Peyer's patch (tissue), 4 donors: ENCODE measurements around the gene LIPT2. TPM values are rescaled to one million over a fixed set of nuclear protein-coding genes. Genes with fewer than 3 reads are reported as not detected.

Source experiments
- DNase-seq, 3 donors: peaks; one replicate each; pipeline ENCODE4 v3.0.0-alpha.2; 2017 to 2019
- H3K27ac ChIP-seq, 4 donors: fragments of 200-600 bp; sonication (generic); one replicate each; pipeline ENCODE4 v1.5.1; 2016 to 2019
- H3K27me3 ChIP-seq, 2 donors: fragments of 200-600 bp; sonication (generic); one replicate each; pipeline ENCODE4 v1.5.1; 2019
- H3K36me3 ChIP-seq, 3 donors: fragments of 200-600 bp; sonication (generic); one replicate each; pipeline ENCODE4 v1.5.1; 2016 to 2019
- H3K4me1 ChIP-seq, 4 donors: fragments of 200-600 bp; sonication (generic); one replicate each; pipeline ENCODE4 v1.5.1; 2016 to 2019
- H3K4me3 ChIP-seq, 4 donors: fragments of 200-600 bp; sonication (generic); 1 replicate in 3 of 4; 2 replicates in 1 of 4; pipeline ENCODE4 v1.5.1; 2016 to 2019; ENCODE audit warnings: mild to moderate bottlenecking in 1 of 4
- H3K9me3 ChIP-seq, 4 donors: fragments of 200-600 bp; sonication (generic); one replicate each; pipeline ENCODE4 v1.5.1; 2016 to 2019; ENCODE audit warnings: mild to moderate bottlenecking in 1 of 4
- POLR2A ChIP-seq, 2 donors: fragments of 450-650 bp; IDR thresholded peaks; one replicate each; pipeline ENCODE4 v1.5.1; 2017; ENCODE audit warnings: antibody characterized with exemption in 2 of 2, mild to moderate bottlenecking in 2 of 2, moderate library complexity in 2 of 2
- total RNA-seq, 4 donors: library from RNA; depleted of rRNA; stranded (reverse); fragments of >200 nt; gene quantifications; one replicate each; pipeline ENCODE4 v1.1.0, GENCODE V29; 2016
- TF ChIP-seq, protein P1 (sequence below), 6 experiments: fragments of 450-650 bp in 4 of 6; fragments of 200-600 bp in 2 of 6; sonication (generic) in 1 of 6; IDR thresholded peaks; one replicate each; pipeline ENCODE4 v1.5.1; 2017 to 2019; ENCODE audit warnings: antibody characterized with exemption in 6 of 6, mild to moderate bottlenecking in 3 of 6, moderate library complexity in 1 of 6

The LIPT2 gene
- total RNA-seq, 4 donors from 2014 or later = 7.5 to 9.6 (median 7.9) TPM; not detected in 1

DNA sequence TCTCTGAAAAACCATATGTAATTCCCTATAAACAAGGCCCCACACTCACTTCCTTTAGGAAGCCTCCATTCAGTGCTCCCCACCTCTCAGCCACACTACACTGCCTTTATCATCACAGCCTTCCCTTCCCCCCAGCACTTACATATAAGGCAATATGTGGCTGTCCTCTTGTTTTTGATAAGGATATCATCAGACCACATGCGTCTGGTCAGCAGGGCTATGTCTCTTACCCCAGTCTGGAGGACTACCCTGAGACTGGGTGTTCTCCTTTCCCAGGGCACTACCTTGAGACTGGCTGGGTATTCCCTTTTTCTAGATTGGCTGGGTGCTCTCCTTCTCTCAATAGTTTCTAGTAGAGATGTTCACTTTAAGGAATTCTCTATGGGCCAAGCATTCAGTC lies 33.9 kb downstream of the LIPT2 start:
- peak overlapping the region in 1 of 4 donors; percentile 17 for H3K27ac ChIP-seq
- peaks cover 0 to 15% (median 0%) of the 10 kb centered on the region in 4 donors for H3K4me1 ChIP-seq
- no peak for DNase-seq
- TF ChIP-seq POLR2A (IDR thresholded peaks at IDR 0.05) = no peak
- TF ChIP-seq, protein P1, sequence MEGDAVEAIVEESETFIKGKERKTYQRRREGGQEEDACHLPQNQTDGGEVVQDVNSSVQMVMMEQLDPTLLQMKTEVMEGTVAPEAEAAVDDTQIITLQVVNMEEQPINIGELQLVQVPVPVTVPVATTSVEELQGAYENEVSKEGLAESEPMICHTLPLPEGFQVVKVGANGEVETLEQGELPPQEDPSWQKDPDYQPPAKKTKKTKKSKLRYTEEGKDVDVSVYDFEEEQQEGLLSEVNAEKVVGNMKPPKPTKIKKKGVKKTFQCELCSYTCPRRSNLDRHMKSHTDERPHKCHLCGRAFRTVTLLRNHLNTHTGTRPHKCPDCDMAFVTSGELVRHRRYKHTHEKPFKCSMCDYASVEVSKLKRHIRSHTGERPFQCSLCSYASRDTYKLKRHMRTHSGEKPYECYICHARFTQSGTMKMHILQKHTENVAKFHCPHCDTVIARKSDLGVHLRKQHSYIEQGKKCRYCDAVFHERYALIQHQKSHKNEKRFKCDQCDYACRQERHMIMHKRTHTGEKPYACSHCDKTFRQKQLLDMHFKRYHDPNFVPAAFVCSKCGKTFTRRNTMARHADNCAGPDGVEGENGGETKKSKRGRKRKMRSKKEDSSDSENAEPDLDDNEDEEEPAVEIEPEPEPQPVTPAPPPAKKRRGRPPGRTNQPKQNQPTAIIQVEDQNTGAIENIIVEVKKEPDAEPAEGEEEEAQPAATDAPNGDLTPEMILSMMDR (IDR thresholded peaks at IDR 0.05) = no peak
- no peaks in the 10 kb centered on the region for H3K27me3 ChIP-seq
- H3K36me3 ChIP-seq = peaks cover 0 to 27% (median 0%) of the 10 kb centered on the region in 3 donors
- H3K9me3 ChIP-seq = no peaks in the 10 kb centered on the region
- no peak overlapping the region for H3K4me3 ChIP-seq

DNA sequence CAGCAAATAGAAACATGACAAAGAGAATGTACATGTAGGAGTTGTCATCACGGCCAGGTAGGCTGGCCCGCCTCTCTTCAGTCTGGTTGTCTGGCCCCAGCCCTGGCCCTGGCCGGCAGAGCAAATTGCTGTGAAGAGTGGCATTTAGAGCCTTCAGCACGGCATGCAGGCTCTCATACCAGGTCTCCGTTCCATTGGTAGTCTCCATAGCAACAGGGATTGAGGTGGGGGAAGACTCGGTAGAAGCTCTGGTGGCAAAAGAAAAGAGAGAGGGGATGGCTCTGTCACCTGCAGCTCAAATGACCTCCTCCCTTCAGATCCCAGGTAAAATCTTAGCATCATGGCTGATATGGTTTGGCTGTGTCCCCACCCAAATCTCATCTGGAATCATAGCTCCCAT lies 36.2 kb downstream of the LIPT2 start:
- TF ChIP-seq POLR2A (IDR thresholded peaks at IDR 0.05) = no peak
- TF ChIP-seq, protein P1 (IDR thresholded peaks at IDR 0.05) = no peak

DNA sequence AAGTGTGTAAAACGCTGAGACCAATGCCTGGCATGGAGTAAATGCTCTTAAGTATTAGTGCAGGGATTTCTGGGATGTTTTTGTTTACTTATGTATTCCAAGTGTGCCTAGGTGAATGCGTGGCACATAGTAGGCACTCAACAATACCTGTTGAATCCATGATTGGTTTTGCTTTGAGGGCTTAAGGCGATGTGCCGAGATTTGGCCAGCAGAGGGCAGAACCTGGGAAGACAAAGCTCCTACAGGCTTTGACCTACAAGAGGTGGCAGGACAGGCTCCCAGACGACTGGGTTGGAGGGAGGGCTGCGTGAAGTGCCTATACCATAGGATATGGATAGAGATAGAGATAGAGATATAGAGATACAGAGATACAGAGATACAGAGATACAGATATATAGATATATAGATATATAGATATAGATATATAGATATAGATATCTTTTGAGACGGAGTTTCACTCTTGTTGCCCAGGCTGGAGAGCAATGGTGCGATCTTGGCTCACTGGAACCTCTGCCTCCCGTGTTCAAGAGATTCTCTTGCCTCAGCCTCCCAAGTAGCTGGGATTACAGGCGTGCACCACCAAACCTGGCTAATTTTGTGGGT lies 40.0 kb downstream of the LIPT2 start:
- no peaks in the 10 kb centered on the region for H3K4me1 ChIP-seq
- peak; percentile 44 to 86 (median 80) for DNase-seq
- TF ChIP-seq, protein P1 (IDR thresholded peaks at IDR 0.05) = peak; percentile 14 to 86 (median 78)
- no peak for TF ChIP-seq POLR2A (IDR thresholded peaks at IDR 0.05)
- H3K27me3 ChIP-seq = no peaks in the 10 kb centered on the region
- H3K36me3 ChIP-seq = peaks cover 0 to 19% (median 0%) of the 10 kb centered on the region in 3 donors
- no peak overlapping the region for H3K4me3 ChIP-seq
- no peak overlapping the region for H3K27ac ChIP-seq
- H3K9me3 ChIP-seq = no peaks in the 10 kb centered on the region

More for the DNA sequence above, 36.2 kb downstream of the LIPT2 start:
- H3K4me1 ChIP-seq = peaks cover 0 to 4% (median 0%) of the 10 kb centered on the region in 4 donors
- no peak for DNase-seq
- no peaks in the 10 kb centered on the region for H3K9me3 ChIP-seq
- H3K27me3 ChIP-seq = no peaks in the 10 kb centered on the region
- H3K27ac ChIP-seq = no peak overlapping the region
- H3K36me3 ChIP-seq = peaks cover 0 to 27% (median 0%) of the 10 kb centered on the region in 3 donors
- H3K4me3 ChIP-seq = no peak overlapping the region

DNA sequence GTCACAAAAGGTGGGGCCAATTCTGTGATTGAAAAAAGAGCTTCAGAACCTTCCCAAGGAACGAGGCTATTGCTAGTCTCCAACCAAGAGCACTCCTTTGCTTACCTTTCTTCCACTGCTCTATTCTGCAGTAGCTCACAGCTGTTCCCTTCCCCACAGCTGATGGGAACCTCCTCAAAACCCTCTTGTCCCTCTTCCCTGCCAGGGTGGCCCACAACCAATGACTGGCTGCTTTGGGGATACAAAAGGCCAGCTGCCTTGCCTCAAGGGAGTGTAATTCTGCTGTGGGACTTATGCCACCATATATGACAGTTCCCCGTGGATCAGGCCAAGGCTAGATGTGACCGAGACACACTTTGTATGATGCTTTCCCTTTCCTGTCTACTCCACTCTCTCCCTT lies 41.2 kb downstream of the LIPT2 start:
- no peak overlapping the region for H3K4me3 ChIP-seq
- no peak overlapping the region for H3K27ac ChIP-seq
- TF ChIP-seq POLR2A (IDR thresholded peaks at IDR 0.05) = no peak
- TF ChIP-seq, protein P1 (IDR thresholded peaks at IDR 0.05) = no peak
- DNase-seq = no peak
- no peaks in the 10 kb centered on the region for H3K27me3 ChIP-seq
- H3K36me3 ChIP-seq = peaks cover 0 to 9% (median 0%) of the 10 kb centered on the region in 3 donors
- no peaks in the 10 kb centered on the region for H3K4me1 ChIP-seq
- no peaks in the 10 kb centered on the region for H3K9me3 ChIP-seq

DNA sequence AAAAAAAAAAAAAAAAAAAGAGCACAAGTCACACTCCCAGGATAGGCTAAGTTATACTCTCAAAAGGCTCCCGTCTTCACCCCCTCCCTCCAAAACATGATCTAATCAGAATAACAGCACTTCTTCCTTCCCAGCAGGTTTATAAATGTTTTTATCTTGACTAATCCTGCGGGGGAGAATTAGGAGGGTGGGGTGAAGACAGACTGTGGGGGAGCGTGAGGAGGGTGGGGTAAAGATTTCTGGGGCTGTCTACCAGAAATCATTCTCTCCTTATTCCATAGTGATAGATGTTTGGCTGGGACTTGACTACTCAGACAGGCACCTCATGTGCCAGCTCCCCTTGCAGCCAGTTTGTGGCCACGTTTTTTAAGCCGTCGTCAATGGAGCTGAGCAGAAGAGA lies 43.2 kb downstream of the LIPT2 start:
- Histone ChIP-seq H3K36me3 (no peaks in the 10 kb centered on the region), H3K27me3 (no peaks in the 10 kb centered on the region), H3K9me3 (no peaks in the 10 kb centered on the region), H3K4me3 (no peak overlapping the region), H3K27ac (no peak overlapping the region), H3K4me1 (no peaks in the 10 kb centered on the region)
- TF ChIP-seq POLR2A (IDR thresholded peaks at IDR 0.05) = no peak
- TF ChIP-seq, protein P1 (IDR thresholded peaks at IDR 0.05) = no peak
- DNase-seq = no peak
